ENCODE results near the gene NAP1L1.

NAP1L1 gene

DNA sequence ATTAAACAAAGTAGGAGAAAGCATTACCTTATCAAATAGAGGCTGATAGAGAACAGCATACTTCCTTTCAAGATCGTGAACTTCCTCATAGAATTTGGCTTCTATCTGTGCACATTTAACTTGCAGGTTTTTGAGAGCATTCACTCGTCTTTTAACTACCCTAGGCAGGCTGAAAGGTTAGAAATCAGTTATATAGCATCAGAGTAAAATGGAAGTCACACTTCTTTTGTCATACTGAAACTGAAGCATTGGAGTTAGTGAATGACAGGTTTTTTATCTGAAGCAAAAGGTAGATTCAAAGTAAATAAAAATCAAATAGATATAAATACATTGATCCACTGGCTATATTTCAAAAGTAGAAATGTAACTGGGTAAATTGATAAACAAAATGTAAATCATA is 24.4 kb downstream of the NAP1L1 start:
- no peak for DNase-seq (ENCODE audit: low read depth)
- TF ChIP-seq, protein P1, sequence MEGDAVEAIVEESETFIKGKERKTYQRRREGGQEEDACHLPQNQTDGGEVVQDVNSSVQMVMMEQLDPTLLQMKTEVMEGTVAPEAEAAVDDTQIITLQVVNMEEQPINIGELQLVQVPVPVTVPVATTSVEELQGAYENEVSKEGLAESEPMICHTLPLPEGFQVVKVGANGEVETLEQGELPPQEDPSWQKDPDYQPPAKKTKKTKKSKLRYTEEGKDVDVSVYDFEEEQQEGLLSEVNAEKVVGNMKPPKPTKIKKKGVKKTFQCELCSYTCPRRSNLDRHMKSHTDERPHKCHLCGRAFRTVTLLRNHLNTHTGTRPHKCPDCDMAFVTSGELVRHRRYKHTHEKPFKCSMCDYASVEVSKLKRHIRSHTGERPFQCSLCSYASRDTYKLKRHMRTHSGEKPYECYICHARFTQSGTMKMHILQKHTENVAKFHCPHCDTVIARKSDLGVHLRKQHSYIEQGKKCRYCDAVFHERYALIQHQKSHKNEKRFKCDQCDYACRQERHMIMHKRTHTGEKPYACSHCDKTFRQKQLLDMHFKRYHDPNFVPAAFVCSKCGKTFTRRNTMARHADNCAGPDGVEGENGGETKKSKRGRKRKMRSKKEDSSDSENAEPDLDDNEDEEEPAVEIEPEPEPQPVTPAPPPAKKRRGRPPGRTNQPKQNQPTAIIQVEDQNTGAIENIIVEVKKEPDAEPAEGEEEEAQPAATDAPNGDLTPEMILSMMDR (conservative IDR thresholded peaks at IDR 0.05; ENCODE audit: low read depth, low read length), result no peak
- H3K4me3 ChIP-seq (ENCODE audit: low read length), result no peak overlapping the region

GRCh38 chr12:76057326-76057725 is 27.2 kb downstream of the NAP1L1 start:
- TF ChIP-seq, protein P1 (conservative IDR thresholded peaks at IDR 0.05; ENCODE audit: low read depth, low read length), result no peak
- no peak for DNase-seq (ENCODE audit: low read depth)
- no peak overlapping the region for H3K4me3 ChIP-seq (ENCODE audit: low read length)

DNA sequence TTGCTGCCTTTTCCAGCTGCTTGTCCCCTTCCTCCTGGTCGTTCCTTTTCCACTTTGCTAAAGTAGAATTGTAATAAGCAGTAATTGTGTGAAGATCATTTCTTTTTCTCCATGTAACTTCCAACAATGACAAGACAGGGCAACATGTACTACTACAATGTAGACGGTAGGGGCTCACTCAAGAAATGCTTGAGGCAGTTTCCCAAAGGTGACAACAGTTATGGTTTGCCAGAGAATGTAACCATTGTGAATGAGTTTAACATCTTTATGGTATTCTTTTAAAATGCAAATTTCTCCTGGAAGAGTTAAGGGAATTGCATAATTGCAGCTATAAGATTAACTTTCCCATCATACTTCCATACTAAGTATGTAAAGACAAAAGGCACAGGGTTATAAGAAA is 29.1 kb downstream of the NAP1L1 start:
- DNase-seq (ENCODE audit: low read depth), result no peak
- H3K4me3 ChIP-seq (ENCODE audit: low read length), result no peak overlapping the region
- TF ChIP-seq, protein P1 (conservative IDR thresholded peaks at IDR 0.05; ENCODE audit: low read depth, low read length), result no peak

GRCh38 chr12:76049575-76050251 is 34.8 kb downstream of the NAP1L1 start:
- TF ChIP-seq, protein P1 (conservative IDR thresholded peaks at IDR 0.05; ENCODE audit: low read depth, low read length), result no peak
- no peak overlapping the region for H3K4me3 ChIP-seq (ENCODE audit: low read length)
- DNase-seq (ENCODE audit: low read depth), result no peak

DNA sequence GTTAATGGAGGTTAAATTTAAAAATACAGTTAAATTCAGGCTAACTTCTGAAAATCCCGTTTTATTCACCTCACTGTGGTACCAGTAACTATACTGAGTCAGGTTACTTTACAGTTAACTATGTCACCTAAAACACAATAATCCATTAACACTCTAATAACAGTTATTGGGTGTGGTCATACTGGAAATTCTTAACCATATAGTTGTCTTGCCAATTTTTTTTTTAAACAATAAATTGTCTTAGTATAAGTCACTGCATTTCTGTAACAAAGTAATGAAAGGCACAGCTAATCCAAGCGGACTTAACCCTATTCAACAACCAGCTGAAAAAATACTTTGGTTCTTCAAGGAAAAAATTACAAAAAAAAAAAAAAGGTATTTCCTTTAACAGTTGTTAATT is 36.7 kb downstream of the NAP1L1 start:
- TF ChIP-seq, protein P1 (conservative IDR thresholded peaks at IDR 0.05; ENCODE audit: low read depth, low read length), result no peak
- no peak overlapping the region for H3K4me3 ChIP-seq (ENCODE audit: low read length)
- DNase-seq (ENCODE audit: low read depth), result no peak

DNA sequence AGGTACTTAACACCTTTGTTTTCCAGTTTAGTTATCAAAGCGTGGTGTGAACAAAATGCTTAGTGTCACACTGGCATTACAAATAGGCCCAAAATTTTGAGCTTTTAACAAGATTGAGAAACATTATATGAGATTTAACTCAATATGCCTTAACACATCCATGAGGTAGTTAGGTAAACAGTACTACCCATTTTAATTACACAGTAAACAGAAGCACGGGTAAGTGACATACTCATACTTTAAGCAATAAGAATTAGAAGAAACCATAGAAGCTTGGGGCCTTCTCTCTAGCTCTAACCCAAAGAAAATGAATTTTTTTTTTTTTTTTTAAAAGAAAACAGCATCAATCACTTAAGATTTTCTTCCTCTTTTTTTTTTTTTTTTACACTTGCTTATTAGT is 37.4 kb downstream of the NAP1L1 start:
- no peak for DNase-seq (ENCODE audit: low read depth)
- H3K4me3 ChIP-seq (ENCODE audit: low read length), result no peak overlapping the region
- TF ChIP-seq, protein P1 (conservative IDR thresholded peaks at IDR 0.05; ENCODE audit: low read depth, low read length), result no peak

DNA sequence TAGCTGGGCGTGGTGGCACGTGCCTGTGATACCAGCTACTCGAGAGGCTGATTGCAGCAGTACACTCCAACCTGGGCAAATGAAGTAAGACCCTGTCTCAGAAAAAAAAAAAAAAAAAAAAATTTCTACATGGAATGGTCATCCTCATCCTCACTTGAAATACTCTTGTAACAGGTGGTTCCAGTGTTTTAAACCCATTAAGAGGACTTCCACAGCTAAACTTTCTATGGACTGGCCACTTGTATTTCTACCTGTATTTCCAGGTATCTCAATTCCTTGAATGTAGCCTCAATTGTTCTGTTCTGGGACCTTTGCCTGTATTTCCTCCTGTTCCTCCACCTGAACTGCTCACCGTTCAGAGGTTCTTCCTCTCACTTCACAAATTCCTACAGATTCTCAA is 41.1 kb downstream of the NAP1L1 start:
- no peak for DNase-seq (ENCODE audit: low read depth)
- TF ChIP-seq, protein P1 (conservative IDR thresholded peaks at IDR 0.05; ENCODE audit: low read depth, low read length), result no peak
- no peak overlapping the region for H3K4me3 ChIP-seq (ENCODE audit: low read length)

All from retinal pigment epithelial cell (primary cell).